GM23338 (cell line): ENCODE measurements around the gene OR2F1. TPM values are rescaled to one million over a fixed set of nuclear protein-coding genes. Genes with fewer than 3 reads are reported as not detected.

Experiments used
- ATAC-seq: fragments of 200-7000 bp; cut with Tn5 transposase; 3 replicates; pipeline ENCODE4 v1.9.1; 2020
- DNase-seq: peaks from one replicate; pipeline ENCODE4 v3.0.0-alpha.2; 2015; ENCODE audit warnings: low spot score
- H2AFZ ChIP-seq: fragments of 200-600 bp; sonication (generic); 2 replicates; pipeline ENCODE4 v1.8.0; 2016; ENCODE audit warnings: antibody characterized with exemption, mild to moderate bottlenecking, moderate library complexity
- H3F3A ChIP-seq: fragments of 200-600 bp; sonication (generic); replicated peaks from 2 replicates; pipeline ENCODE4 v1.8.0; 2017; ENCODE audit warnings: antibody characterized with exemption, mixed run types, low read depth
- H3K27ac ChIP-seq: fragments of 200-600 bp; sonication (generic); 2 replicates; pipeline ENCODE4 v1.6.1; 2016; ENCODE audit warnings: low read depth
- H3K27me3 ChIP-seq: fragments of 200-600 bp; sonication (generic); 2 replicates; pipeline ENCODE4 v1.8.0; 2016; ENCODE audit warnings: mild to moderate bottlenecking, mixed run types, moderate library complexity; ENCODE audit not compliant: insufficient read depth
- H3K36me3 ChIP-seq: fragments of 200-600 bp; sonication (generic); 2 replicates; pipeline ENCODE4 v1.8.0; 2016; ENCODE audit warnings: mild to moderate bottlenecking; ENCODE audit not compliant: insufficient read depth
- H3K4me1 ChIP-seq: fragments of 200-600 bp; sonication (generic); 2 replicates; pipeline ENCODE4 v1.8.0; 2016; ENCODE audit warnings: mild to moderate bottlenecking, moderate library complexity; ENCODE audit not compliant: insufficient read depth
- H3K4me2 ChIP-seq: fragments of 200-600 bp; sonication (generic); 2 replicates; pipeline ENCODE4 v1.7.1; 2017; ENCODE audit warnings: mixed run types
- H3K4me3 ChIP-seq: fragments of 200-600 bp; sonication (generic); 2 replicates; pipeline ENCODE4 v1.6.1; 2016; ENCODE audit warnings: mixed run types
- H3K79me2 ChIP-seq: fragments of 200-600 bp; sonication (generic); replicated peaks from 2 replicates; pipeline ENCODE4 v1.8.0; 2017; ENCODE audit warnings: mild to moderate bottlenecking; ENCODE audit not compliant: insufficient read depth
- H3K9me2 ChIP-seq: fragments of 200-600 bp; sonication (generic); 2 replicates; pipeline ENCODE4 v1.8.0; 2017; ENCODE audit not compliant: insufficient read depth
- H4K20me1 ChIP-seq: fragments of 200-600 bp; sonication (generic); replicated peaks from 2 replicates; pipeline ENCODE4 v1.8.0; 2017; ENCODE audit warnings: mild to moderate bottlenecking; ENCODE audit not compliant: insufficient read depth
- H3K27ac Mint-ChIP-seq: 2 replicates; pipeline ENCODE4 v1.8.0; 2020; ENCODE audit warnings: inconsistent platforms, mild to moderate bottlenecking, moderate library complexity, mixed read lengths
- H3K27me3 Mint-ChIP-seq: 3 replicates; pipeline ENCODE4 v1.8.0; 2022; ENCODE audit warnings: low read depth, mild to moderate bottlenecking, moderate library complexity, mixed read lengths, inconsistent platforms; ENCODE audit not compliant: insufficient read depth, poor library complexity
- H3K36me3 Mint-ChIP-seq: 3 replicates; pipeline ENCODE4 v1.8.0; 2021; ENCODE audit warnings: low read depth, mild to moderate bottlenecking, inconsistent platforms, moderate library complexity, mixed read lengths
- H3K4me1 Mint-ChIP-seq: 3 replicates; pipeline ENCODE4 v1.8.0; 2020; ENCODE audit warnings: mild to moderate bottlenecking, inconsistent platforms, mixed read lengths
- H3K4me3 Mint-ChIP-seq: 3 replicates; pipeline ENCODE4 v1.8.0; 2021; ENCODE audit warnings: moderate library complexity, mild to moderate bottlenecking, inconsistent platforms, mixed read lengths
- H3K9me3 Mint-ChIP-seq: 3 replicates; pipeline ENCODE4 v1.8.0; 2020; ENCODE audit warnings: moderate library complexity, mild to moderate bottlenecking, inconsistent platforms, mixed read lengths
- CREB1 ChIP-seq: fragments of 250-450 bp; sonication (Bioruptor Pico); IDR thresholded peaks from 2 replicates; pipeline ENCODE4 v1.5.0; 2020; ENCODE audit warnings: low read depth, mild to moderate bottlenecking, moderate library complexity
- ETS1 ChIP-seq: IDR thresholded peaks from 2 replicates; pipeline ENCODE4 v1.6.1; 2016; ENCODE audit warnings: antibody characterized with exemption
- EZH2 ChIP-seq: fragments of 200-600 bp; sonication (generic); IDR thresholded peaks from one replicate; pipeline ENCODE4 v1.8.0; 2017; ENCODE audit warnings: antibody characterized with exemption, mild to moderate bottlenecking, low read depth; ENCODE audit not compliant: unreplicated experiment
- EZH2phosphoT487 ChIP-seq: fragments of 200-600 bp; sonication (generic); IDR thresholded peaks from one replicate; pipeline ENCODE4 v1.8.1; 2018; ENCODE audit warnings: antibody characterized with exemption; ENCODE audit not compliant: unreplicated experiment
- JUNB ChIP-seq: IDR thresholded peaks from one replicate; pipeline ENCODE4 v1.6.1; 2016; ENCODE audit warnings: antibody characterized with exemption; ENCODE audit not compliant: unreplicated experiment
- NANOG ChIP-seq: IDR thresholded peaks from 2 replicates; pipeline ENCODE4 v1.6.1; 2016; ENCODE audit warnings: antibody characterized with exemption, borderline replicate concordance
- POLR2AphosphoS5 ChIP-seq: IDR thresholded peaks from 2 replicates; pipeline ENCODE4 v1.6.1; 2016; ENCODE audit warnings: antibody characterized with exemption, low read depth
- STAT1 ChIP-seq: IDR thresholded peaks from one replicate; pipeline ENCODE4 v1.6.1; 2016; ENCODE audit warnings: antibody characterized with exemption; ENCODE audit not compliant: unreplicated experiment
- ZNF114 ChIP-seq: fragments of 250-450 bp; sonication (Bioruptor Pico); IDR thresholded peaks from 2 replicates; pipeline ENCODE4 v1.5.0; 2020; ENCODE audit warnings: mild to moderate bottlenecking, moderate library complexity
- ZNF331 ChIP-seq: fragments of 250-450 bp; sonication (Bioruptor Pico); IDR thresholded peaks from 2 replicates; pipeline ENCODE4 v1.5.0; 2020; ENCODE audit warnings: low read depth, mild to moderate bottlenecking, moderate library complexity
- polyA plus RNA-seq: library from polyadenylated mRNA; unstranded; fragments of >200 nt; fragmentation: Nextera tagmentation; extraction: Ambion mirVana; gene quantifications from 2 replicates; pipeline ENCODE4 v1.2.1, GENCODE V29; 2016
- total RNA-seq: library from RNA; depleted of rRNA; stranded (reverse); fragments of >200 nt; shearing (Covaris generic); gene quantifications from 2 replicates; pipeline ENCODE4 v1.2.3, GENCODE V29; 2014
- TF ChIP-seq, protein P1 (sequence below): fragments of 250-450 bp; sonication (Bioruptor Pico); IDR thresholded peaks from 2 replicates; pipeline ENCODE4 v1.5.0; 2020; ENCODE audit warnings: mild to moderate bottlenecking, moderate library complexity
- TF ChIP-seq, protein P2 (sequence below), 2 experiments: fragments of 200-600 bp in 1 of 2; sonication (generic) in 1 of 2; conservative IDR thresholded peaks; 2 replicates each; pipeline versions ENCODE4 v1.5.1 to v1.6.1; 2016 to 2017; ENCODE audit warnings: antibody characterized with exemption in 2 of 2, low read depth in 2 of 2, mild to moderate bottlenecking in 2 of 2, moderate library complexity in 1 of 2
- TF ChIP-seq, protein P3 (sequence below): IDR thresholded peaks from one replicate; pipeline ENCODE4 v1.6.1; 2018; ENCODE audit warnings: antibody characterized with exemption; ENCODE audit not compliant: unreplicated experiment

Gene OR2F1
- total and polyA plus RNA-seq, 2 experiments from 2014 or later: not detected

- peaks cover 21% of the 10 kb centered on the region for H3K4me1 ChIP-seq
- DNase-seq (no peak), ATAC-seq (no peak)
- peaks cover 6% of the 10 kb centered on the region for H3K27me3 Mint-ChIP-seq
- no peaks in the 10 kb centered on the region for H4K20me1 ChIP-seq
- no peaks in the 10 kb centered on the region for H3K9me2 ChIP-seq
- no peak overlapping the region for H3K4me2 ChIP-seq
- no peaks in the 10 kb centered on the region for H3K36me3 ChIP-seq
- H3K27me3 ChIP-seq: no peaks in the 10 kb centered on the region
- H3K79me2 ChIP-seq: no peaks in the 10 kb centered on the region
- H3K9me3 Mint-ChIP-seq: no peaks in the 10 kb centered on the region
- no peaks in the 10 kb centered on the region for H3F3A ChIP-seq
- TF ChIP-seq, protein P1, sequence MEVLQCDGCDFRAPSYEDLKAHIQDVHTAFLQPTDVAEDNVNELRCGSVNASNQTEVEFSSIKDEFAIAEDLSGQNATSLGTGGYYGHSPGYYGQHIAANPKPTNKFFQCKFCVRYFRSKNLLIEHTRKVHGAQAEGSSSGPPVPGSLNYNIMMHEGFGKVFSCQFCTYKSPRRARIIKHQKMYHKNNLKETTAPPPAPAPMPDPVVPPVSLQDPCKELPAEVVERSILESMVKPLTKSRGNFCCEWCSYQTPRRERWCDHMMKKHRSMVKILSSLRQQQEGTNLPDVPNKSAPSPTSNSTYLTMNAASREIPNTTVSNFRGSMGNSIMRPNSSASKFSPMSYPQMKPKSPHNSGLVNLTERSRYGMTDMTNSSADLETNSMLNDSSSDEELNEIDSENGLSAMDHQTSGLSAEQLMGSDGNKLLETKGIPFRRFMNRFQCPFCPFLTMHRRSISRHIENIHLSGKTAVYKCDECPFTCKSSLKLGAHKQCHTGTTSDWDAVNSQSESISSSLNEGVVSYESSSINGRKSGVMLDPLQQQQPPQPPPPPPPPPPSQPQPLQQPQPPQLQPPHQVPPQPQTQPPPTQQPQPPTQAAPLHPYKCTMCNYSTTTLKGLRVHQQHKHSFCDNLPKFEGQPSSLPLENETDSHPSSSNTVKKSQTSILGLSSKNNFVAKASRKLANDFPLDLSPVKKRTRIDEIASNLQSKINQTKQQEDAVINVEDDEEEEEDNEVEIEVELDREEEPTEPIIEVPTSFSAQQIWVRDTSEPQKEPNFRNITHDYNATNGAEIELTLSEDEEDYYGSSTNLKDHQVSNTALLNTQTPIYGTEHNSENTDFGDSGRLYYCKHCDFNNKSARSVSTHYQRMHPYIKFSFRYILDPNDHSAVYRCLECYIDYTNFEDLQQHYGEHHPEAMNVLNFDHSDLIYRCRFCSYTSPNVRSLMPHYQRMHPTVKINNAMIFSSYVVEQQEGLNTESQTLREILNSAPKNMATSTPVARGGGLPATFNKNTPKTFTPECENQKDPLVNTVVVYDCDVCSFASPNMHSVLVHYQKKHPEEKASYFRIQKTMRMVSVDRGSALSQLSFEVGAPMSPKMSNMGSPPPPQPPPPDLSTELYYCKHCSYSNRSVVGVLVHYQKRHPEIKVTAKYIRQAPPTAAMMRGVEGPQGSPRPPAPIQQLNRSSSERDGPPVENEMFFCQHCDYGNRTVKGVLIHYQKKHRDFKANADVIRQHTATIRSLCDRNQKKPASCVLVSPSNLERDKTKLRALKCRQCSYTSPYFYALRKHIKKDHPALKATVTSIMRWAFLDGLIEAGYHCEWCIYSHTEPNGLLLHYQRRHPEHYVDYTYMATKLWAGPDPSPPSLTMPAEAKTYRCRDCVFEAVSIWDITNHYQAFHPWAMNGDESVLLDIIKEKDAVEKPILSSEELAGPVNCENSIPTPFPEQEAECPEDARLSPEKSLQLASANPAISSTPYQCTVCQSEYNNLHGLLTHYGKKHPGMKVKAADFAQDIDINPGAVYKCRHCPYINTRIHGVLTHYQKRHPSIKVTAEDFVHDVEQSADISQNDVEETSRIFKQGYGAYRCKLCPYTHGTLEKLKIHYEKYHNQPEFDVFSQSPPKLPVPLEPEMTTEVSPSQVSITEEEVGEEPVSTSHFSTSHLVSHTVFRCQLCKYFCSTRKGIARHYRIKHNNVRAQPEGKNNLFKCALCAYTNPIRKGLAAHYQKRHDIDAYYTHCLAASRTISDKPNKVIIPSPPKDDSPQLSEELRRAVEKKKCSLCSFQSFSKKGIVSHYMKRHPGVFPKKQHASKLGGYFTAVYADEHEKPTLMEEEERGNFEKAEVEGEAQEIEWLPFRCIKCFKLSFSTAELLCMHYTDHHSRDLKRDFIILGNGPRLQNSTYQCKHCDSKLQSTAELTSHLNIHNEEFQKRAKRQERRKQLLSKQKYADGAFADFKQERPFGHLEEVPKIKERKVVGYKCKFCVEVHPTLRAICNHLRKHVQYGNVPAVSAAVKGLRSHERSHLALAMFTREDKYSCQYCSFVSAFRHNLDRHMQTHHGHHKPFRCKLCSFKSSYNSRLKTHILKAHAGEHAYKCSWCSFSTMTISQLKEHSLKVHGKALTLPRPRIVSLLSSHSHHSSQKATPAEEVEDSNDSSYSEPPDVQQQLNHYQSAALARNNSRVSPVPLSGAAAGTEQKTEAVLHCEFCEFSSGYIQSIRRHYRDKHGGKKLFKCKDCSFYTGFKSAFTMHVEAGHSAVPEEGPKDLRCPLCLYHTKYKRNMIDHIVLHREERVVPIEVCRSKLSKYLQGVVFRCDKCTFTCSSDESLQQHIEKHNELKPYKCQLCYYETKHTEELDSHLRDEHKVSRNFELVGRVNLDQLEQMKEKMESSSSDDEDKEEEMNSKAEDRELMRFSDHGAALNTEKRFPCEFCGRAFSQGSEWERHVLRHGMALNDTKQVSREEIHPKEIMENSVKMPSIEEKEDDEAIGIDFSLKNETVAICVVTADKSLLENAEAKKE (CRISPR knock-in tag): no peak
- no peak for TF ChIP-seq JUNB
- TF ChIP-seq ZNF114: no peak
- TF ChIP-seq ETS1: no peak
- no peak for TF ChIP-seq NANOG
- no peak for TF ChIP-seq CREB1
- TF ChIP-seq, protein P2, sequence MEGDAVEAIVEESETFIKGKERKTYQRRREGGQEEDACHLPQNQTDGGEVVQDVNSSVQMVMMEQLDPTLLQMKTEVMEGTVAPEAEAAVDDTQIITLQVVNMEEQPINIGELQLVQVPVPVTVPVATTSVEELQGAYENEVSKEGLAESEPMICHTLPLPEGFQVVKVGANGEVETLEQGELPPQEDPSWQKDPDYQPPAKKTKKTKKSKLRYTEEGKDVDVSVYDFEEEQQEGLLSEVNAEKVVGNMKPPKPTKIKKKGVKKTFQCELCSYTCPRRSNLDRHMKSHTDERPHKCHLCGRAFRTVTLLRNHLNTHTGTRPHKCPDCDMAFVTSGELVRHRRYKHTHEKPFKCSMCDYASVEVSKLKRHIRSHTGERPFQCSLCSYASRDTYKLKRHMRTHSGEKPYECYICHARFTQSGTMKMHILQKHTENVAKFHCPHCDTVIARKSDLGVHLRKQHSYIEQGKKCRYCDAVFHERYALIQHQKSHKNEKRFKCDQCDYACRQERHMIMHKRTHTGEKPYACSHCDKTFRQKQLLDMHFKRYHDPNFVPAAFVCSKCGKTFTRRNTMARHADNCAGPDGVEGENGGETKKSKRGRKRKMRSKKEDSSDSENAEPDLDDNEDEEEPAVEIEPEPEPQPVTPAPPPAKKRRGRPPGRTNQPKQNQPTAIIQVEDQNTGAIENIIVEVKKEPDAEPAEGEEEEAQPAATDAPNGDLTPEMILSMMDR (conservative IDR thresholded peaks at IDR 0.05; ENCODE audit: low read depth in 2 of 2): no peak
- no peak for TF ChIP-seq POLR2AphosphoS5
- TF ChIP-seq EZH2: no peak
- TF ChIP-seq, protein P3, sequence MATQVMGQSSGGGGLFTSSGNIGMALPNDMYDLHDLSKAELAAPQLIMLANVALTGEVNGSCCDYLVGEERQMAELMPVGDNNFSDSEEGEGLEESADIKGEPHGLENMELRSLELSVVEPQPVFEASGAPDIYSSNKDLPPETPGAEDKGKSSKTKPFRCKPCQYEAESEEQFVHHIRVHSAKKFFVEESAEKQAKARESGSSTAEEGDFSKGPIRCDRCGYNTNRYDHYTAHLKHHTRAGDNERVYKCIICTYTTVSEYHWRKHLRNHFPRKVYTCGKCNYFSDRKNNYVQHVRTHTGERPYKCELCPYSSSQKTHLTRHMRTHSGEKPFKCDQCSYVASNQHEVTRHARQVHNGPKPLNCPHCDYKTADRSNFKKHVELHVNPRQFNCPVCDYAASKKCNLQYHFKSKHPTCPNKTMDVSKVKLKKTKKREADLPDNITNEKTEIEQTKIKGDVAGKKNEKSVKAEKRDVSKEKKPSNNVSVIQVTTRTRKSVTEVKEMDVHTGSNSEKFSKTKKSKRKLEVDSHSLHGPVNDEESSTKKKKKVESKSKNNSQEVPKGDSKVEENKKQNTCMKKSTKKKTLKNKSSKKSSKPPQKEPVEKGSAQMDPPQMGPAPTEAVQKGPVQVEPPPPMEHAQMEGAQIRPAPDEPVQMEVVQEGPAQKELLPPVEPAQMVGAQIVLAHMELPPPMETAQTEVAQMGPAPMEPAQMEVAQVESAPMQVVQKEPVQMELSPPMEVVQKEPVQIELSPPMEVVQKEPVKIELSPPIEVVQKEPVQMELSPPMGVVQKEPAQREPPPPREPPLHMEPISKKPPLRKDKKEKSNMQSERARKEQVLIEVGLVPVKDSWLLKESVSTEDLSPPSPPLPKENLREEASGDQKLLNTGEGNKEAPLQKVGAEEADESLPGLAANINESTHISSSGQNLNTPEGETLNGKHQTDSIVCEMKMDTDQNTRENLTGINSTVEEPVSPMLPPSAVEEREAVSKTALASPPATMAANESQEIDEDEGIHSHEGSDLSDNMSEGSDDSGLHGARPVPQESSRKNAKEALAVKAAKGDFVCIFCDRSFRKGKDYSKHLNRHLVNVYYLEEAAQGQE: no peak
- TF ChIP-seq EZH2phosphoT487: no peak
- TF ChIP-seq ZNF331 (CRISPR knock-in tag): no peak
- TF ChIP-seq STAT1: no peak
- no peak overlapping the region for H3K4me3 ChIP-seq
- no peak overlapping the region for H3K27ac Mint-ChIP-seq
- no peak overlapping the region for H3K4me3 Mint-ChIP-seq
- no peaks in the 10 kb centered on the region; the same call in 2 of the 3 replicates for H3K36me3 Mint-ChIP-seq
- H3K27ac ChIP-seq: no peak overlapping the region
- H3K4me1 Mint-ChIP-seq: peaks cover 25% of the 10 kb centered on the region
- H2AFZ ChIP-seq: no peak overlapping the region
These were observed 44.8 kb upstream of the OR2F1 start for GRCh38 chr7:143909863-143910262.
